ENCODE measurements around the gene NOTO. TPM values are rescaled to one million over a fixed set of nuclear protein-coding genes. Genes with fewer than 3 reads are reported as not detected.

Gene NOTO
- total RNA-seq, 1 donor from 2014 or later, result not detected

GRCh38 chr2:73258913-73259215 lies 56.5 kb downstream of the NOTO start:
- Histone ChIP-seq H3K36me3 (peaks cover 13% of the 10 kb centered on the region), H3K4me1 (no peaks in the 10 kb centered on the region), H3K27ac (replicated peaks) (no peak overlapping the region), H3K27me3 (ENCODE audit: low read depth) (peaks cover 9% of the 10 kb centered on the region), H3K9me3 (replicated peaks) (no peaks in the 10 kb centered on the region), H3K4me3 (no peak overlapping the region)
- no peak for DNase-seq
- intact Hi-C loops (cut with micrococcal nuclease), result no loop called here
- TF ChIP-seq CTCF (IDR thresholded peaks at IDR 0.05; ENCODE audit: borderline replicate concordance), result no peak

- TF ChIP-seq CTCF (IDR thresholded peaks at IDR 0.05; ENCODE audit: borderline replicate concordance), result no peak
- intact Hi-C loops (cut with micrococcal nuclease), result no loop called here
- H3K27me3 ChIP-seq (ENCODE audit: low read depth), result peaks cover 9% of the 10 kb centered on the region
- peaks cover 8% of the 10 kb centered on the region for H3K36me3 ChIP-seq
- no peaks in the 10 kb centered on the region for H3K4me1 ChIP-seq
- no peak overlapping the region for H3K27ac ChIP-seq (replicated peaks)
- no peak for DNase-seq
- no peaks in the 10 kb centered on the region for H3K9me3 ChIP-seq (replicated peaks)
- H3K4me3 ChIP-seq, result no peak overlapping the region
Measured at GRCh38 chr2:73259276-73259675, 56.9 kb downstream of the NOTO start.

- peaks cover 3% of the 10 kb centered on the region for H3K36me3 ChIP-seq
- H3K4me1 ChIP-seq, result no peaks in the 10 kb centered on the region
- H3K27ac ChIP-seq (replicated peaks), result no peak overlapping the region
- intact Hi-C loops (cut with micrococcal nuclease), result no loop called here
- H3K4me3 ChIP-seq, result no peak overlapping the region
- no peaks in the 10 kb centered on the region for H3K9me3 ChIP-seq (replicated peaks)
- DNase-seq, result no peak
- peaks cover 13% of the 10 kb centered on the region for H3K27me3 ChIP-seq (ENCODE audit: low read depth)
- TF ChIP-seq CTCF (IDR thresholded peaks at IDR 0.05; ENCODE audit: borderline replicate concordance), result no peak
Measured at GRCh38 chr2:73259704-73260337, 57.4 kb downstream of the NOTO start.

- no peaks in the 10 kb centered on the region for H3K36me3 ChIP-seq
- DNase-seq, result peak; percentile 45
- peak; percentile 61 for TF ChIP-seq CTCF (IDR thresholded peaks at IDR 0.05; ENCODE audit: borderline replicate concordance)
- intact Hi-C loops (cut with micrococcal nuclease), result no loop called here
- H3K27me3 ChIP-seq (ENCODE audit: low read depth), result peaks cover 19% of the 10 kb centered on the region
- no peaks in the 10 kb centered on the region for H3K4me1 ChIP-seq
- H3K9me3 ChIP-seq (replicated peaks), result no peaks in the 10 kb centered on the region
- H3K4me3 ChIP-seq, result no peak overlapping the region
- no peak overlapping the region for H3K27ac ChIP-seq (replicated peaks)
Measured at GRCh38 chr2:73260338-73260984, 58.1 kb downstream of the NOTO start.

Other genes starting within 250 kb of the NOTO start
- 9.9 TPM for gene SFXN5, start 130.9 kb upstream of the NOTO start, total RNA-seq
- gene RAB11FIP5, start 89.6 kb upstream of the NOTO start, total RNA-seq, result 21.8 TPM
- gene SMYD5, start 11.7 kb downstream of the NOTO start, total RNA-seq, result 18.2 TPM
- 97.4 TPM for gene PRADC1, start 30.7 kb downstream of the NOTO start, total RNA-seq
- gene CCT7, start 31.7 kb downstream of the NOTO start, total RNA-seq, result 197 TPM
- gene FBXO41, start 81.9 kb downstream of the NOTO start, total RNA-seq, result 0.55 TPM
- not detected for gene EGR4, start 91.0 kb downstream of the NOTO start, total RNA-seq
- gene ALMS1, start 183.3 kb downstream of the NOTO start, total RNA-seq, result 7.7 TPM